Activated T-cell treated with anti-CD3 and anti-CD28 coated beads, Interleukin-2, amount 50 U/mL, for 48 hours (primary cell): Measurements from ENCODE around the gene EIF1.

Experiments
- DNase-seq, 2 experiments: peaks; one replicate each; pipeline ENCODE4 v3.0.0-alpha.2; 2020

The EIF1 gene

GRCh38 chr17:41705271-41705991 lies 16.7 kb downstream of the EIF1 start:
- DNase-seq = no peak

- DNase-seq = no peak
These were observed 19.4 kb downstream of the EIF1 start for GRCh38 chr17:41707803-41708669.

DNA sequence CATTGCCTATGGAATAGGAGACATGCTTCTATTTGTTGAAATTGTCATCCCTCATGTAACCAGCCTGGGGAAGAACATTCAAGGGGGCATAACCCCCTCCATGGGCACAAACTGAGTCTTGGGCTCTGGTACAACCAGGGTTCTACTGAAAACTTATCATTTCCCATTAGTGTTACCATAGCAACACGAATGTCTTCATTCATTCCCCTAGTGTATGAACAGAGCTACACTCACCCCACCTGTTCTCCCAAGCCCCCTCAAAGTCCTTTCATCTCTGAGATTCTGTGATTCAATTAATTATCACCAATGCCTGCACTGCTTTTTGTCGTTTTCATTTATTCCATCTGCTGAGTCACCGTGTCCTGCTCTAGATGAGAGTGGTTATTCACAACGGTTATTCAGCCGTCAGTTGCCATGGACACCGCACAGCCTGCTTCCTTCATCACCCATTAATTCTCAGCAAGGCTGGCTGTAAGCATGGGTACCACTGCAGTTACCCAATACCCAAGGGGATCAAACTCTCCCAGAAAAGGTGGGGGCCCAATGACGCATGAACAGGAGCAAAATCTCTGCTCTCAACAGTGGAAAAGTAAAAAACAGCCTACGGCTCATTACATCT lies 21.9 kb downstream of the EIF1 start:
- no peak for DNase-seq

DNA sequence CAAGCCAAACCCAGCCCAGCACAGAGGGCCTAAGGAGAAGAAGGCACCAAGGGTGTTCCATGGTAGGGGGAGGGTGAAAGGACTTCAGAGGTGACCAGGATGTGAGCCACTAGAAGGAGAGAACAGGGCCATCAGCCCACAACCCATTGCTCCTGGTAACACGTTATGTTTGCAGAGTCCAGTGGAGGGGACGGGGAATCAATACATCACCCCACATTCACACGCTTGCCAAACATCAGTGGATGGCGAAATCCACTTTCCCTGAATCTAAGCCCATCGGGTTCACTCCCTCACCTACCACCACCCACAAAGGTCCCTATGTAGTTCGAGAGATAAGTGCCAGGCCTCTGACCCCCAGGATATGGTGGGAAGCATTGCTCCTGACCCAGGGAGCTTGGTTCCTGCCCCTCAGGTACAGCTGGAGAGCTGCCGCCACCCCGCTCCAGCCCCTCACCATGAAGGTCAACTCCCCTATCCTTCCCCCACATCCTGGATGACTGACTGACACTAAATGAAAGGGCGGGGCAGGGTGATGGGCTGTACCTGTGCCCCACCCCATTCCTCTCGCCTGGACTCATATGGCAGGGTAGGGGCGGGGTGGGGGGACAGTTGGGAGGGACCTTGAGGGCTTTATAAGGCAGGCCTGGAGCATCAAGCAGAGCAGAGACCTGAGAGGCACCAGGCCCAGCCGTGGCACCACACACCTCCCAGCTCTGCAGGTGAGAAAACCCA lies 23.1 kb downstream of the EIF1 start, which contains the start of gene GAST:
Gene GAST (plus strand): TSS at position 663 of the 732 bp plus-strand sequence. CDS start 3,106 bp downstream, outside the sequence.
- DNase-seq = no peak

DNA sequence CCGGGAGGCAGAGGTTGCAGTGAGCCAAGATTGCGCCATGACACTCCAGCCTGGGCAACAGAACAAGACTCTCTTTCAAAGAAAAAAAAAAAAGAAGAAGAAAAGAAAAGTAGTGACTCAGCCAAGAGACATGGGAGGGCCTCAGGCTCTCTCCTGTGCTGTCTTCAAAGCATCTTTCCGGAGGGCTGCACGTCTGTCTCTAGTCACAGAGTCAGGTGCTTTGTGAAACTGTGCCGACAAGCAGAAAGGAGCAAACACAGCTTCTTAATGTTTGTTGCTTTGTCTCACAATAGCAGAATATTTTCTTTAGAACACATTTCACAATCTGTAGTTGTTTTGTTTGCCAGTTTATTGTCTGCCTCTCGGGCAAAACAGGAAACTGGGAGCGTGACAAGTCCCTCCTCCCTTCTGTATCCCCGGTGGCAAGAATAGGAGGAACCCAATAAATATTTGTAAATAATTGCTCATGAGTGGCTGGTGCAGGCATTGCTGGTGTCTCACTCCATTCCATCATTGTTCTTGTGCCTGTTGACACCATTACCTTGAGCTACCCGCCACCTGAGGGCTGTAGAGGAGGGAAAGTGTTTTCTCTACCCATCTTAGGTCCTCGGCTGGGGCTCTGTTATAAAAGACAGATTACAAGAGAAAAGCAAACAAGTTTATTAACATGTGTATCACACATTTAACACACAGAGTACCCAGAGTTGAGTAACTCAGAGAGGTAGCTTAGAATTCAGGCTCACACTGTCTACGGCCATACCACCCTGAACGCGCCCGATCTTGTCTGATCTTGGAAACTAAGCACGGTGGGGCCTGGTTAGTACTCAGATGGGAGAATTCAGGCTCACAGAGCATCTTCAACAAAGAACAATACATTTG lies 29.0 kb downstream of the EIF1 start:
- DNase-seq = no peak

- DNase-seq = no peak
These were observed 29.6 kb downstream of the EIF1 start for GRCh38 chr17:41718287-41718645.

- no peak for DNase-seq
These were observed 33.5 kb downstream of the EIF1 start for GRCh38 chr17:41722231-41722630.

GRCh38 chr17:41723801-41724475 lies 35.3 kb downstream of the EIF1 start:
- no peak for DNase-seq

- DNase-seq = no peak
These were observed 35.9 kb downstream of the EIF1 start for GRCh38 chr17:41724476-41725050.

- DNase-seq = no peak
These were observed 36.4 kb downstream of the EIF1 start for GRCh38 chr17:41725134-41725533.

DNA sequence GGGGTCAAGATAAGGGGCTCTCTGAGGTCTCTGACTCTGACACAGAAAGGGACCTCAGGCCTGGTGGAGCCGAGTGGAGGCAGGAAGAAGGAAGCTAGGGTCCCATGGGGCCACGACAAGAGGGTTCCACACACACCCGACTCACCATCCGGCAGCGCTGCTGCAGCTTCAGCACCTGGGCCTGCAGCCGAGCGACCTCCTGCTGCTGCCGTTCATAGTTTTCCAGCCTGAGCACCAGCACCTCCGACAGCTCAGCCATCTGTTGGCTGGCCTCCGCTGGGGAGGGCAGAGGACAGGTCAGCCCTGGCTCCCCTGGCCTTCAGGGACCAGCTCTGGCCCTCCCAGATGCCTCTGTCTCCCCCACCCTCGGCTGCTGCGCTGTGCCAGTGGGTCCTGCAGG lies 39.4 kb downstream of the EIF1 start:
- no peak for DNase-seq

GRCh38 chr17:41730479-41730878 lies 41.8 kb downstream of the EIF1 start:
- DNase-seq = no peak

DNA sequence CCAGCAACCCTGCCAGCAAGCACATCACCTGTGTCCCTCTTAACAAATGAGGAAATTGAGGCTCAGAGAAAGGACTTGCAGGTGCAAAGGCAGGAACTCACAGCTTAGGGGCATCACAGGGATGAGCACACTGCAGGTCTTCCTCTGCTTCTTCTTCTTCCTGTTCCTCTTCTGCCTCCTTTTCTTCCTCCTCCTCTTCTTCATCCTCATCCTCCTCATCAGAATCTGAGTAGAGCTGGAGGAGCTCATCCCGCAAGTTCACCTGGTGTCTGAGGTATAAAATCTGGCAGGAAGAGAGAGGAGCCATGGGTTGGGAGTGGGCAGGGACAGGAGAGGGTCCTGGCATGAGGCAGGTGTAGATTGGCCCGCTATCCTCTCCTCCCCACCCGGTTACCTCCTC lies 43.2 kb downstream of the EIF1 start:
- DNase-seq = no peak

GRCh38 chr17:41733348-41734138 lies 44.9 kb downstream of the EIF1 start:
- DNase-seq = no peak

DNA sequence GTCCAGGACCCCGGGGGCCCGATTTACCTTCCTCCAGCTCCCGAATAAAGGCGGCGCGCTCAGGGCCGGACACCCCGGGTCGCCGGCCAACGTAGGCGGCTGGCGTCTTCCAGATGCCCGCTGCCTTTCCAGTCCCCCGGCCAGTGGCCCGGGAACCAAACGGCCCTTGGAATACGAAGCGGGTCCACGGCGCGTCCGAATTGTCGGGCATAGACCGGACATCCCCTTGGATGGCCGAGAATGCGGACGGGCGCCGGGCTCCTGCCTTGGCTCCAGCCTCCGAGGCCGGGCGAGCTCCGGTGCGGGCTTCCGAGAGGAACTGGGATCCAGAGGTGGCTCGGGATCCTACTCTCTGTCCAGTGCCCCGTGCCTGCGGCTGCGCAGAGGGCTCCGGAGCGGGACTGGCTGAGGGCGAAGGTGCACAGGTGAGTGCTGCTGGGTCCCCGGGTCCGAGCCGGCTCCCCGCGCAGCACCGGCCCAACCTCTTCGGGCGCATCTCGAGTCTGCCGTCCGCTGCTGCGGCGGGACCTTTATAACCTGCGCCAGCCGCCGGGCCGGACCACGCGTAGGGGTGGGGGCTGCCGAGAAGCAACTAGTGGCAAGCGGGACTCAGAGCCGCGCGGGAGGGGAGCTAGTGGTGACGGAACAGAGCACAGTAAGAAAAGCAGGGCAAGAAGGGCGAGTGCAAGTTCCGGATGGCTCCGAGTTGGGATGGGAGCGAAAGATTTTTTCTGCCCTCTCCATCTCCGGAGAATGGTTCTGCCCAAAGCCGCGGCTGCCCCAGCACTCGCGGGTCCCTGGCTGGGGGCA lies 45.7 kb downstream of the EIF1 start, which contains the start of gene HAP1:
Gene HAP1 (minus strand): TSS at position 505 of the 810 bp plus-strand sequence. CDS start 9 bp downstream, at position 496.
- peak; percentile 32 to 48 for DNase-seq

- no peak for DNase-seq
These were observed 46.2 kb downstream of the EIF1 start for GRCh38 chr17:41734949-41735313.

- no peak for DNase-seq
These were observed 47.1 kb downstream of the EIF1 start for GRCh38 chr17:41735744-41736143.

DNA sequence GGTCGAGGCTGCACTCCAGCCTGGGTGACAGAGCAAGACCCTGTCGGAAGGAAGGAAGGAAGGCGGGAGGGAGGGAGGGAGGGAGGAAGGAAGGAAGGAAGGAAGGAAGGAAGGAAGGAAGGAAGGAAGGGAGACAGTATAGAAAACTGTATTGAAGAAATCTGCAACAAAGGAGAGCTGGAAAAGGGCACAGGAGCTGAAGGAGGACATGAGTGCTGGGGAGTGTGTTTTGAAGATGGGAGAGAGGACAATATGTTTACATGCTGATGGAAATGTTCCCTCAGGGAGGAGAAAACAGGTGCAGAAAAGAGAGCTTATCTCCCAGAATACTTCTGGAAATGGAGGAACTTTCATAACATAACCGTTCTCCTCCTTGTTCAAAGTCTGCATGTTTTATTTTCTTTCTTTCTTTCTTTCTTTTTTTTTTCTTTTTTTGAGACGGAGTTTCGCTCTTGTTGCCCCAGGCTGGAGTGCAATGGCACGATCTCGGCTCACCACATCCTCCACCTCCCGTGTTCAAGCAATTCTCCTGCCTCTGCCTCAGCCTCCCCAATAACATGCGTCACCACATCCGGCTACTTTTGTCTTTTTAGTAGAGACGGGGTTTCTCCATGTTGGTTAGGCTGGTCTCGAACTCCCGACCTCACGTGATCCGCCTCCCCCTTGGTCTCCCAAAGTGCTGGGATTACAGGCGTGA lies 48.4 kb downstream of the EIF1 start:
- no peak for DNase-seq

GRCh38 chr17:41737680-41738023 lies 49.0 kb downstream of the EIF1 start:
- no peak for DNase-seq
